ENCODE data around the gene LRRK1.

DNA sequence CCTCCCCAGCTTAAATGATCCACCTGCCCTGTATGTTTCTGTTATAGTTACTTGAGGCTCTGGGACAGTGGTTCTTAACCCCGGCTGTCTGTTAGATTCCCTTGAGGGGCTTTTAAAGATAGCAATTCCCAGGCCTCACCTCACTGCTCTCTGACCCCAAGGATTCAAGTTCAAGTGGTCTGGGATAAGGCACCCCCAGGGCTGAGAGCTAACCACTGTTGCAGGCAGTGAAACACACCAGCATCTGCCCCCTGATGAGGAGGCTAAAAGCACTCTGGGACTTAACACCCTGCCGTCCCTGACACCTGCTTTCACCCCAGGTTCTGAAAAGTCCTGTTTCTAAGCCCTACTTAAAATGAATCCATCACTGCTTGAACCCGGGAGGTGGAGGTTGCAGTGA lies 103.7 kb downstream of the LRRK1 start:
- TF ChIP-seq, protein P1, sequence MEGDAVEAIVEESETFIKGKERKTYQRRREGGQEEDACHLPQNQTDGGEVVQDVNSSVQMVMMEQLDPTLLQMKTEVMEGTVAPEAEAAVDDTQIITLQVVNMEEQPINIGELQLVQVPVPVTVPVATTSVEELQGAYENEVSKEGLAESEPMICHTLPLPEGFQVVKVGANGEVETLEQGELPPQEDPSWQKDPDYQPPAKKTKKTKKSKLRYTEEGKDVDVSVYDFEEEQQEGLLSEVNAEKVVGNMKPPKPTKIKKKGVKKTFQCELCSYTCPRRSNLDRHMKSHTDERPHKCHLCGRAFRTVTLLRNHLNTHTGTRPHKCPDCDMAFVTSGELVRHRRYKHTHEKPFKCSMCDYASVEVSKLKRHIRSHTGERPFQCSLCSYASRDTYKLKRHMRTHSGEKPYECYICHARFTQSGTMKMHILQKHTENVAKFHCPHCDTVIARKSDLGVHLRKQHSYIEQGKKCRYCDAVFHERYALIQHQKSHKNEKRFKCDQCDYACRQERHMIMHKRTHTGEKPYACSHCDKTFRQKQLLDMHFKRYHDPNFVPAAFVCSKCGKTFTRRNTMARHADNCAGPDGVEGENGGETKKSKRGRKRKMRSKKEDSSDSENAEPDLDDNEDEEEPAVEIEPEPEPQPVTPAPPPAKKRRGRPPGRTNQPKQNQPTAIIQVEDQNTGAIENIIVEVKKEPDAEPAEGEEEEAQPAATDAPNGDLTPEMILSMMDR (IDR thresholded peaks at IDR 0.05): no peak
- TF ChIP-seq POLR2A (IDR thresholded peaks at IDR 0.05): no peak

Measured in uterus (tissue), 2 donors.